Heart right ventricle (tissue), 16 donors: ENCODE data around the gene TANK. TPM values are rescaled to one million over a fixed set of nuclear protein-coding genes. Genes with fewer than 3 reads are reported as not detected.

Experiments
- ATAC-seq, 8 donors: fragments of 200-7000 bp; cut with Tn5 transposase; one replicate each; pipeline ENCODE4 v1.9.1; 2020; ENCODE audit warnings: mild to moderate bottlenecking in 8 of 8, moderate library complexity in 8 of 8, moderate number of reproducible peaks in 1 of 8
- DNase-seq, 2 donors: peaks; one replicate each; pipeline ENCODE4 v3.0.0-alpha.2; 2020
- H3K27ac ChIP-seq, 10 donors: fragments of 200-600 bp; sonication (generic) in 2 of 10; one replicate each; pipeline versions ENCODE4 v1.5.0 to v1.8.0; 2020 to 2022; ENCODE audit warnings: mild to moderate bottlenecking in 3 of 10
- H3K27me3 ChIP-seq, 7 donors: fragments of 200-600 bp; one replicate each; pipeline ENCODE4 v1.8.0; 2021 to 2022; ENCODE audit warnings: mild to moderate bottlenecking in 2 of 7
- H3K36me3 ChIP-seq, 9 donors: fragments of 200-600 bp; sonication (generic) in 1 of 9; one replicate each; pipeline versions ENCODE4 v1.5.0 to v1.8.0; 2020 to 2022; ENCODE audit warnings: mild to moderate bottlenecking in 2 of 9
- H3K4me1 ChIP-seq, 9 donors: fragments of 200-600 bp; sonication (generic) in 1 of 9; one replicate each; pipeline versions ENCODE4 v1.5.0 to v1.8.0; 2020 to 2022; ENCODE audit warnings: mild to moderate bottlenecking in 4 of 9
- H3K4me3 ChIP-seq, 10 donors: fragments of 200-600 bp; sonication (generic) in 2 of 10; one replicate each; pipeline versions ENCODE4 v1.5.0 to v1.8.0; 2020 to 2022; ENCODE audit warnings: mild to moderate bottlenecking in 7 of 10, moderate library complexity in 2 of 10
- H3K9me3 ChIP-seq, 11 donors: fragments of 200-600 bp in 10 of 11; sonication (generic) in 2 of 11; one replicate each; pipeline versions ENCODE4 v1.5.0 to v1.8.0; 2013 to 2022; ENCODE audit warnings: mild to moderate bottlenecking in 2 of 11, control low read depth in 1 of 11, moderate library complexity in 1 of 11
- CTCF ChIP-seq, 9 donors: fragments of 200-600 bp; sonication (generic) in 2 of 9; IDR thresholded peaks; one replicate each; pipeline versions ENCODE4 v1.5.0 to v1.8.0; 2021 to 2022; ENCODE audit warnings: antibody characterized with exemption in 9 of 9, mild to moderate bottlenecking in 5 of 9, moderate library complexity in 1 of 9
- WGBS, 2 donors: extraction: QIAGEN DNeasy Blood & Tissue Kit; methylation state at CpG; one replicate each; pipeline ENCODE4 v1.1.7; 2013; ENCODE audit warnings: inconsistent platforms in 1 of 2; 5-methylcytosine and 5-hydroxymethylcytosine counted together
- intact Hi-C, 10 donors: fragments of 100-400 bp; cut with DNase I; formaldehyde crosslinking; loops; one replicate each; pipeline versions ENCODE4 v1.11.1 to v1.14.2; 2022
- polyA plus RNA-seq, 2 donors: library from polyadenylated mRNA; stranded (reverse); fragments of 200-250 nt; gene quantifications; one replicate each; pipeline ENCODE4 v1.2.3, GENCODE V29; 2013
- total RNA-seq, 10 donors: library from RNA; stranded (reverse); fragmentation: NEBNext Ultra II Directional in 3 of 10; extraction: Animal tissue kit (Norgen Biotek cat#: 25700) in 3 of 10; gene quantifications; one replicate each; pipeline versions ENCODE4 v1.2.1 to v1.2.4, GENCODE V29; 2021 to 2023
- donor health status: Arrhythmogenic right ventricular cardiomyopathy.
- donor health status: ischemic (EF 13 %, LVEDD 7.1; RV severe dilation, severe dysfunction).
- donor health status: healthy with polysubstance abuse.
- donor health status: DM: no; HTN: yes; CAD: no.
- donor health status: DM: no; HTN: no; CAD: no.
- donor health status: ischemic (EF 25% LVEDD 6.9; RV normal size, moderate dysfunction).
- donor health status: ischemic (EF 25% LVEDD 5.7; RV mildly dilated, moderate dysfunction).
- donor health status: healthy.
- donor health status: DM: yes; HTN: yes; CAD: no.
- donor health status: Ischemic cardiomyopathy.
- donor health status: ischemic (EF 35%, LVEDD 5.7; RV mildly dilated, moderate dysfunction).
- donor health status: nonischemic (EF 11% LVEDD 7.7; RV severe dilation, severe dysfunction).
- donor health status: DM: yes; HTN: yes; CAD: no.
- donor health status: PGD.
- donor health status: ischemic (EF 29% LVEDD 5.4; RV normal size, mild dysfunction).
- donor health status: nonischemic (EF 23%, LVEDD 6.1; RV moderate dilation, normal function).

The TANK gene
- total and polyA plus RNA-seq, 12 donors, result 20.4 to 39.7 (median 30.6) TPM

DNA sequence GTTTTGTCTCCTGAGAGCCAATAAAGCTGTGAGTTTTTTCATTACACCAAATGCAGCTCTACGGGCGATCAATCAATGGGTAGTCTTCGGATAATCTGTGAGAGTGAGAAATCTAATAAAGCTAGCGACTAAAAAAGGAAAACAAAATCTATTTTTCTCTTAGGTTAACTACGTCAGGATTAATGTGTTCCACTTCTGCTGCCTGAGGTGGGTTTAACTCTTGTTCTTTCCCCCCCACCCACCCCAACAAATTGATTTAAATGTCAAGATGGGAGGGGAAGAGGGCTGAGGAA lies 85.0 kb downstream of the TANK start:
- TF ChIP-seq CTCF (IDR thresholded peaks at IDR 0.05), result no peak
- Histone ChIP-seq H3K27me3 (peaks cover 0 to 34% (median 10%) of the 10 kb centered on the region in 7 donors), H3K27ac (peak overlapping the region in 1 of 10 donors; percentile 74), H3K4me3 (peak overlapping the region in 1 of 10 donors; percentile 50), H3K4me1 (peaks cover 0 to 12% (median 0%) of the 10 kb centered on the region in 9 donors), H3K9me3 (no peaks in the 10 kb centered on the region), H3K36me3 (no peaks in the 10 kb centered on the region)
- 87 to 94% methylated on average over 5 of the region's 5 CpGs for WGBS, 2 donors
- DNase-seq, result no peak
- intact Hi-C loops, result loop anchor here in 1 of 10 donors (5.0 kb wide), 1 partner anchor 702 kb away; no protein-coding TSS in a partner anchor
- no peak for ATAC-seq

- H3K27me3 ChIP-seq, result peaks cover 0 to 34% (median 10%) of the 10 kb centered on the region in 7 donors
- H3K9me3 ChIP-seq, result no peaks in the 10 kb centered on the region
- TF ChIP-seq CTCF (IDR thresholded peaks at IDR 0.05), result no peak
- H3K4me3 ChIP-seq, result peak overlapping the region in 1 of 10 donors; percentile 50
- H3K27ac ChIP-seq, result no peak overlapping the region
- H3K4me1 ChIP-seq, result peaks cover 0 to 12% (median 0%) of the 10 kb centered on the region in 9 donors
- no peaks in the 10 kb centered on the region for H3K36me3 ChIP-seq
- WGBS, 2 donors, result 79 to 85% methylated on average over 2 of the region's 2 CpGs
- intact Hi-C loops, result loop anchor here in 1 of 10 donors (5.0 kb wide), 1 partner anchor 702 kb away; no protein-coding TSS in a partner anchor
- DNase-seq (no peak), ATAC-seq (no peak)
These were observed 85.4 kb downstream of the TANK start for GRCh38 chr2:161245671-161246070.

- Histone ChIP-seq H3K9me3 (no peaks in the 10 kb centered on the region), H3K36me3 (no peaks in the 10 kb centered on the region), H3K4me3 (no peak overlapping the region), H3K27ac (no peak overlapping the region), H3K4me1 (peaks cover 0 to 12% (median 0%) of the 10 kb centered on the region in 9 donors), H3K27me3 (peaks cover 0 to 34% (median 10%) of the 10 kb centered on the region in 7 donors)
- intact Hi-C loops, result loop anchor here in 1 of 10 donors (5.0 kb wide), 1 partner anchor 701 kb away; no protein-coding TSS in a partner anchor
- DNase-seq (no peak), ATAC-seq (no peak)
- WGBS, 2 donors, result 53 to 61% methylated on average over 5 of the region's 5 CpGs
- no peak for TF ChIP-seq CTCF (IDR thresholded peaks at IDR 0.05)
These were observed 86.1 kb downstream of the TANK start for GRCh38 chr2:161246281-161246680.

- no peak for DNase-seq
- peaks cover 0 to 21% (median 8%) of the 10 kb centered on the region in 7 donors for H3K27me3 ChIP-seq
- no peak overlapping the region for H3K4me3 ChIP-seq
- no peak overlapping the region for H3K27ac ChIP-seq
- no peaks in the 10 kb centered on the region for H3K4me1 ChIP-seq
- TF ChIP-seq CTCF (IDR thresholded peaks at IDR 0.05), result peak in 7 of 9 donors; percentile 48 to 64 (median 55)
- H3K9me3 ChIP-seq, result no peaks in the 10 kb centered on the region
- 19 to 24% methylated on average over 2 of the region's 2 CpGs for WGBS, 2 donors
- ATAC-seq, result no peak
- intact Hi-C loops, result loop anchor here in 1 of 10 donors (5.0 kb wide), 1 partner anchor 691 kb away; no protein-coding TSS in a partner anchor
- no peaks in the 10 kb centered on the region for H3K36me3 ChIP-seq
These were observed 90.7 kb downstream of the TANK start for GRCh38 chr2:161250864-161251436.
